Measurements from ENCODE around the gene KPTN.

The KPTN gene

DNA sequence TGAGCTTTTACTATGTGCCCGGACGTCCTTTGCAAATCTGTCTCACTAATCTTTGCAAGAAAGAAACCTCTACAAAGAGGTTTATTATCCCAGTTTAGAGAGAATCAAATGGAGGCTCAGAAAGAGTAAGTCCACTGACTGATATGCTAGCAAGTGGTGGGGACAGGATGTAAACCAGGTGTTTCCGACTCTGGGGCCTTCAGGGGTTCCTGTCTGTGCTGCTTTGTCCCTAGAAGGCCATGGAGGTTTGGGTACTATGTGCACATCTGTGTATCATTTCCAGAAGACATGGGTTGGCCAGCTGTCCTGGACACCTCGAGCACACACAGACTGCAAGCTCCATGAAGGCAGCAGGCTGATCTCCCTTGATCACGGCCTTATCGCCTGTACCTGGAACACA lies 1.2 kb upstream of the KPTN start:
- no peak overlapping the region for H3K4me3 ChIP-seq (ENCODE audit: low read length)
- no peak for DNase-seq (ENCODE audit: low read depth)
- TF ChIP-seq, protein P1, sequence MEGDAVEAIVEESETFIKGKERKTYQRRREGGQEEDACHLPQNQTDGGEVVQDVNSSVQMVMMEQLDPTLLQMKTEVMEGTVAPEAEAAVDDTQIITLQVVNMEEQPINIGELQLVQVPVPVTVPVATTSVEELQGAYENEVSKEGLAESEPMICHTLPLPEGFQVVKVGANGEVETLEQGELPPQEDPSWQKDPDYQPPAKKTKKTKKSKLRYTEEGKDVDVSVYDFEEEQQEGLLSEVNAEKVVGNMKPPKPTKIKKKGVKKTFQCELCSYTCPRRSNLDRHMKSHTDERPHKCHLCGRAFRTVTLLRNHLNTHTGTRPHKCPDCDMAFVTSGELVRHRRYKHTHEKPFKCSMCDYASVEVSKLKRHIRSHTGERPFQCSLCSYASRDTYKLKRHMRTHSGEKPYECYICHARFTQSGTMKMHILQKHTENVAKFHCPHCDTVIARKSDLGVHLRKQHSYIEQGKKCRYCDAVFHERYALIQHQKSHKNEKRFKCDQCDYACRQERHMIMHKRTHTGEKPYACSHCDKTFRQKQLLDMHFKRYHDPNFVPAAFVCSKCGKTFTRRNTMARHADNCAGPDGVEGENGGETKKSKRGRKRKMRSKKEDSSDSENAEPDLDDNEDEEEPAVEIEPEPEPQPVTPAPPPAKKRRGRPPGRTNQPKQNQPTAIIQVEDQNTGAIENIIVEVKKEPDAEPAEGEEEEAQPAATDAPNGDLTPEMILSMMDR (conservative IDR thresholded peaks at IDR 0.05; ENCODE audit: low read depth, low read length) = no peak

DNA sequence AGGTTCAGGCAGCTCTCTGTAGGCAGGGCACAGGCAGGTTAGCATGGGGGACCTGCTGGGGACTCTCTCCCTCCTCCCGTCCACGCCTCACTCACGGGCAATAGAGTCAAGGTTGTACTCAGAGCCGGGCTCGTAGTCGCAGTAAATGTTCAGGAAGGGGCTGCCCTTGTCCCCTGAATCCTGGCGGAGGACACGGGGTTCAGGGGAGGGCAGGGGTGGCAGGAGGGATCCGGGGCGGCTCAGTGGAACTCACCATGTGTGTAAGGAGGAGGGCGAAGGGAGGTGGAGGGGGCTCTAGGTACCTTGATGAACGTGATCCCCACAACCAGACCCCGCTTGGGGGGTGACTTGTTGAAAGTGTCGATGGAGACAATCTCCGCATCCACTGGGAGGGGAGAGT lies 819 bp downstream of the KPTN start:
- TF ChIP-seq, protein P1 (conservative IDR thresholded peaks at IDR 0.05; ENCODE audit: low read depth, low read length) = no peak
- H3K4me3 ChIP-seq (ENCODE audit: low read length) = peak overlapping the region; percentile 67
- no peak for DNase-seq (ENCODE audit: low read depth)

DNA sequence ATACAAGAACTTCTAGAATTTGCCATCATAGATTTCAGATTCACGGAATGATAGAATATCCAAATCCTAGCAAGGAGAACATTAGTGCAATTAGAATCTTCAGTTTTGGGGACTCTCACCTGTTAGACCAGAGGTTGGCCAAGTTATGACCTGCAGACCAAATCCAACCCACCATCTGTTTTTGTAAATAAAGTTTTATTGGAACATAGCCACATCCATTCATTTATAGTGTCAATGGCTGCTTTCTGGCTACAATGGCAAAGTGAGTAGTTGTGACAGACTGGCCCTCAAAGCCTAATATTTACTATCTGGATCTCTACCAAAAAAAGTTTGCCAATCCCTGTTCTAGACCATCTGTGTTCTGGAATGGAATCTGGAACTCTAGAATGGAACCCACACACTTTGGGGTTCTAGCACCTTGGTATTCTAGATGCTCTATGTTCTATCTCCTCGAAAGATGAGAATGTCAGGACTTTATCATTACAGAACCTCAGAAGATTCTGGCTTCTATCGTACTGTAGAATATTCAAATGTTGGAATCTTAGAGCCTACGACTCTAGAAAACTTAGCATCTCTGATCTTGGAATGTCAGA lies 2.5 kb downstream of the KPTN start:
- TF ChIP-seq, protein P1 (conservative IDR thresholded peaks at IDR 0.05; ENCODE audit: low read depth, low read length) = no peak
- H3K4me3 ChIP-seq (ENCODE audit: low read length) = no peak overlapping the region
- no peak for DNase-seq (ENCODE audit: low read depth)

DNA sequence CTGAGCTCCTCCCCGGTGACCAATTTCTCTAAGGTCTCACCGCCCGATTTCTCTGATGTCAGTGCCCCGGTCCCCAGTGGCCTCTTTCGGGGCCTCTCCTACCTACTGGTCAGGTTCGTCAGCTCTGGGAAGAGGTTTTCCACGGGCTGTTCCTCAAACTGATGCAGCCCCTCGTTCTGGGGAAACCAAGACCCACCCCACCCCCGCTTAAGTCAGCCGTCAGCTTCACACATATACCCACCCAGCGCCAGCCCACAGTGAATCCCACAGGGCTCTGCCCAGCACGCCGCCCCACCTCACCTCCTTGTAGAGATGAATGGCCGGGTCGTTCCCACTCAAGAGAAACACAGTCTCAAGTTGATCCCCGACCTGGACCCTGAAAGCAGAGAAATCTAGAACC lies 3.4 kb downstream of the KPTN start:
- no peak for DNase-seq (ENCODE audit: low read depth)
- no peak overlapping the region for H3K4me3 ChIP-seq (ENCODE audit: low read length)
- TF ChIP-seq, protein P1 (conservative IDR thresholded peaks at IDR 0.05; ENCODE audit: low read depth, low read length) = no peak

DNA sequence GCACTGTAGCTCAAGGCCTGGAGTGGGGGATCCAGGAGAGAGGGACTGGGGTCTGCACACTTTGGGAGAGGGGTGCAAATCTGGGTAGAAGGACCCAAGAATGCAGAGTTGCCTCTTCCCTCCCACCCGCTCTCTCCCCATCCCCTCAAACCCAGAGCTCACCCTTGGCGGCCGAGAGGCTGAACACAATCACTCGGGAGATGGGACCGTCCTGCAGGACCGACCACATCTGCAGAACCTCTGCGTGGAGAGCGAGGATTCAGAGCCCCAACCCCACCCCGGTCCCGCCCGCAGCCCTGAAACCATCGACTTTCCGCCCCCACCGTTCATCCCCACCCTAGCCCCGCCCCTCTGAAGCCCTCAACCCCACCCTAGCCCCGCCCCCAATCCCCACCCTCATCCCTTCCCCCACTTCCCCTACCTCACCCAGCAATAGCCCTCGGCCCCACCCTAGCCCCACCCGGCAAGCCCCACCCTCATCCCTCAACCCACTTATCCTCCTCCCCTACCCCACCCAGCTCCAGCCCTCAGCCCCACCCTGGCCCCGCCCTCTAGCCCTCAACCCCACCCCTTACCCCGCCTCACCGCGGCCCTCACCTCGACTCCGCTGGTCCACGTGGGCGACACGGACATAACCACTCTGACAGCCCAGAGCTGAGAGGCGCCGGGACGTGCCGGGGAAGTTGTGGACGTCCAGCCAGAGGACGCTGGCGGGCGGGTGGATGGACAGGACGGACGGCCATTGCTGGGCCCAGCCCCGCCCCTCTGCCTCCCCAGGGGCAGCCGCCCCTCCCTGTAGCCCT lies 4.1 kb downstream of the KPTN start:
- TF ChIP-seq, protein P1 (conservative IDR thresholded peaks at IDR 0.05; ENCODE audit: low read depth, low read length) = no peak
- peak overlapping the region; percentile 21 for H3K4me3 ChIP-seq (ENCODE audit: low read length)
- DNase-seq (ENCODE audit: low read depth) = no peak

DNA sequence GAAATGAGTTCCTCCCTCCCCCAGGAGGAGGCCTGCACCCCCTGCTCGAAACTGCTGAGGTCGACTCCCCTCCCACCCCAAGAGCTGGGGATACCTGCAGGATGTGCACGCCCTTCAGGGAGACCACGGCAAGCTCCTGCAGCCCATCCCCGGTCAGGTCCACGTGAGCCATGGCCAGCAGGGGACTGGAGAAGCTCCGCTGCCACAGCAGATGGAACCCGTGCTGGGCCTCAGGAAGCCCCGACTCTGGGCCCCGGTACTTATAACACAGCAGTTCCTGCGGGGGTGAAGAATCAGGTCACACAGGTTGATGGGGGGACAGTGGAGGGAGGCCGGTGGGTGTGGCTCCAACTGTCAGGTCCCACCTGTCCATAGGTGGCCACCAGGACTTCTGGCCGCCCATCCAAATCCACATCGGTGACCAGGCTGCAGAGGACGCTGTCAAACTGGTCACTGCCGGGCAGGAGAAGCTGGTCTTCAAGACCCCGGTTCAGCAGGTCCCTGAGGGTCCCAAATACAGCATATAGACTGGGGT lies 7.5 kb downstream of the KPTN start:
- TF ChIP-seq, protein P1 (conservative IDR thresholded peaks at IDR 0.05; ENCODE audit: low read depth, low read length) = no peak
- no peak for DNase-seq (ENCODE audit: low read depth)
- no peak overlapping the region for H3K4me3 ChIP-seq (ENCODE audit: low read length)

DNA sequence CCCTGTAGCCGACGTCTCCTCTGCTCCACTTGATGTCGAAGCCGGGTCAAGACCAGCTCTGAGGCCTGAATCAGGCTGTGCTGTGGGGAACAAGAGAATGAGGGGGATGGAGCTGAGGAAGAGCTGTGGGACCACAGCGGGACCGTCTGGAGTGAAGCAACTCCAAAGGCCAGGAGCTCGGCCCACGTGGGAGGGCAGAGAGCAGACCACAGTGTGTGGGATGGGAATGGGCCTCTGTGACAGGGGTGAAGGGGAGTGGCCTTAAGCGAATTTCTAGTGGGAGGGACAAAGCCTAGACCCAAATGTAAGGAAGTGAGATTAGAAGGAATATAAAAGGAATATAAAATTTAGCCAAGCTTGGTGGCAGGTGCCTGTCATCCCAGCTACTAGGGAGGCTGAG lies 8.6 kb downstream of the KPTN start:
- TF ChIP-seq, protein P1 (conservative IDR thresholded peaks at IDR 0.05; ENCODE audit: low read depth, low read length) = no peak
- no peak overlapping the region for H3K4me3 ChIP-seq (ENCODE audit: low read length)
- no peak for DNase-seq (ENCODE audit: low read depth)
